Measurements from ENCODE around the gene DRICH1. TPM values are rescaled to one million over a fixed set of nuclear protein-coding genes. Genes with fewer than 3 reads are reported as not detected.
"Not testable (repeated sequence)": the region's sequence is repeated elsewhere in the genome, so short reads cannot be mapped to it uniquely, and the experiment has no call there.

DRICH1 gene
- total RNA-seq, 8 experiments from 2014 or later, result 0.11 to 0.94 (median 0.36) TPM; not detected in 3

DNA sequence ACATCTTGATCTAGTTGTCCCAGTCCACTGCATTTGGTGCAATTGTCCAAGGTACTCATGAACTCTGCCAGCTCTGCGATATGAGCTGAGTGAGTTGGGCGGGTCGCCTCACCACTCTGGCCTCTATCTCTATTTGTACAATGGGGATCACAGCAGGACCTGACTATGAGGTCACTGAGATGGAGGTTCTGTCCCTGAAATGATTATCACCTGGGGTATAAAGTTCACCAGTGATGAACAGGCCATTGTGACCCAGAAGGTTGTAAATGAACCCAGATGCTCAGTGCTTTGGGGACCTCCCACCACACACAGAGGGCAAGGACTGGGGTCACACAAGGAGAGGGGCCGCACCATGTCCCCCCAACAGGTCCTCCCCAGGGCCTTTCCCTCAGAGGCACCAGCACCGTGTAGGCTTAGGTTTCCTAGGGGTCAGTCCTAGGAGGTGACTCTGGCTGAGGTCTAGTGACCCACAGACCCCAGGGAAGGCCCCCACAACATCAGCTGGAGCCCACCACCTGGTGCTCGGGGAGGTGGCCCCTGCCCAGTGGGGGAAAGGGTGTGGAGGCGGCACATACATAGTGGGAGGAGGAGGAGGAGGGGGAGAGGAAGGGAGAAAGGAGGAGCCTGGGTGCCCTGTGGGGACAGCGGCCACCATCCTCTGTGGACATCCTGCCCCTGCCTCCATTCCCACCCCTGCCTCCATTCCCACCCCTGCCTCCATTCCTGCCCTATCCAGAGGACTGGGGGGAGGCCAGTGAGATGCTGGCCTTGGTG lies 27.0 kb downstream of the DRICH1 start:
- no peak for ATAC-seq (replicated peaks in 6 of 8)

DNA sequence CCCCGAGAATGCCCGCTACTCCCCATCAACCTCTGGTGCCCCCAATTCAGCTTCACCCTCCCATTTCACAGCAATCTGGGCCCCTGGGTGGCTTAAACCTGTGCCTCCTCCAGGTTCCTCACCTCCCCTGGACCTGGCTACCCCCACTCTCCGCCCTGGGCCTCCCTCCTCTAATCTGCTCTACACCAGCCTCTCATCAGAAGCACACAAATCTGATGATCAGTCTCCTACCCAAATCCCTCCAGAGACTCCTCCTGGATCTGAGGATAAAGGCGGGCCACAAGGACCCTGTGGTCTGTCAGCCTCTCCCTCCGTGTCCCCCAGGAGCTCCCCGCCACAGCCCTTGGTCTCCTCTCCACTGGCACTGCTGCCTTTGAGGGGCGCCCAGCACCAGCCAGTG lies 28.9 kb downstream of the DRICH1 start:
- ATAC-seq (replicated peaks in 6 of 8), result no peak
- Histone ChIP-seq H3K4me3 (no peak overlapping the region), H3K27ac (no peak overlapping the region), H3K4me1 (replicated peaks in 1 of 2) (peaks cover 0 to 2% of the 10 kb centered on the region in 2 donors)
- in situ Hi-C loops (cut with MboI; ENCODE audit: low pct_unique_long_range_greater_than_20kb in 2 of 9, low sequenced_read_pairs in 9 of 9, unreplicated experiment in 9 of 9), result no loop called here
- WGBS, 10 experiments, result 80% methylated on average over 1 of the region's 7 CpGs; no CpG with 5 or more reads in 9 of the 10 experiments

More for the DNA sequence above, 27.0 kb downstream of the DRICH1 start:
- Histone ChIP-seq H3K4me3 (no peak overlapping the region), H3K27ac (no peak overlapping the region), H3K4me1 (replicated peaks in 1 of 2) (peaks cover 6 to 8% of the 10 kb centered on the region in 2 donors)
- in situ Hi-C loops (cut with MboI; ENCODE audit: low pct_unique_long_range_greater_than_20kb in 2 of 9, low sequenced_read_pairs in 9 of 9, unreplicated experiment in 9 of 9), result no loop called here
- 24 to 100% (median 80%) methylated on average over 1 to 4 of the region's 8 CpGs; no CpG with 5 or more reads in 4 of the 10 experiments for WGBS, 10 experiments

DNA sequence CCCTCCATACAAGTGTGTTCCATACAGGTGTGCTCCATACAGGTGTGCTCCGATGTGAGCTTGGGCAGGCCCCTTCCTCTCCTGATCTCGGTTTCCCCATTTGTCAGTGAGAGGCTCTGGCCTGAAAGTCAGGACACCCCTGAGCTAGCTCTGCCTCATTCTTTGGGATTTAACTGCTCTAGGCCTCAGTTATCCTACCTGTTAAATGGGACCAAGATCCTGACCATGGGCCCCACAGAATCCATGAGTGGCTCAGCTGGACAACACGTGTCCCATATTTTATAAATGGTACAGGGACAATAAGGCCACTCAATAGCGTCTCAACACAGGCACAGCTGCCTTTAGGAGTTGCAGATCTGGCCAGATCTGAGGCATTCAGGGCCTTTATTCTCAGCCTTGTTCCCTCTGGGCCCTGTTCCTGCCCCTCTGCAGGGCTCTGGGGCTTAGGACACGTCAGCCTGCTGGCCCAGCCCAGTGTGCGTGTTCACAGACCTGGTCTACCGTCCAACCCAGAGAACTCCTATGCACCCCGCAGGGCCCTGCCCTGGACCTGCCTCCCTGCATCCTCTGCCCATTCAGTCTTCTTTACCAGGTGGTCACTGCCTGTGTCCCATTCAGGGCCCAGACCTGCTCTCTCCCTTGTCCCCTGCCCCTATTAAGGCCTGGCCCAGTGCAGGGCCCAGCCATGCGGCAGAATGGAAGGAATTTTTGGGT lies 33.2 kb downstream of the DRICH1 start:
- H3K4me3 ChIP-seq, result no peak overlapping the region
- H3K4me1 ChIP-seq (replicated peaks in 1 of 2), result peaks cover 0 to 3% of the 10 kb centered on the region in 2 donors
- WGBS, 10 experiments, result 47 to 100% (median 90%) methylated on average over 1 to 3 of the region's 9 CpGs; no CpG with 5 or more reads in 4 of the 10 experiments
- ATAC-seq (replicated peaks in 6 of 8), result no peak
- in situ Hi-C loops (cut with MboI; ENCODE audit: low pct_unique_long_range_greater_than_20kb in 2 of 9, low sequenced_read_pairs in 9 of 9, unreplicated experiment in 9 of 9), result no loop called here
- no peak overlapping the region for H3K27ac ChIP-seq

DNA sequence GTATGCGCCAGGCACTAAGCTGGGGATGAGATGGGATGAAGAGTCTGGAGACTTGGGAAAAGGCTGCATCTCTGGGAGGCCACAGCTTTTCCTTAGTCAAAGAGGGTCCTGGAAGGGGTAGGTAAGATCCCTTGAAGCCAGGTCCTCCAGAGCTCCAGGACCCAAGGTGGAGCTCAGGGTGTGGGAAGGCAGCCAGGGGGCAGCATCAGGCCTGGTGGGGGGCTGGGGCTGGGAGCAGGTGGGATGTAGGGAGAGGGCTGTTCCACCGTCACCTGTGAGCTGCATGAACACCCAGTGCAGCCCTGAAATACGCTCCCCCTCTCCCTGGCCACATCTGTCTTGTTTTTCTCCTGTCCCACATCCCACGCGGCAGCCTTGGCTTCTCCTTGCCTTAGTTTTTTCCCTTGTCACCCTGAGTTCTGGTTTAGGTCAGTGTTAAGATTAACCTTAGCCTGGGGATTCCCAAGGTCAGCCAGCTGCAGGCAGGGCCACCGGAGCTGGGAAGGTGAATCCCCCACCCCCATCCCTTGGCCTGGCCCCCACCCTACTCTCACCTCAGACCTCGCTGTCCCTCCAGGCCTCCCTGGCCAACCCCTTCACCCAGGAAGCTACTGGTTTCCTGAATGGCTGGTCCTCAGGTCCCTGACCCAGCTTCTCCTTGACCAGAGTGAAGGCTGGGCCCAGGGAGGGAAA lies 34.4 kb downstream of the DRICH1 start:
- no CpG with 5 or more reads among the region's 7 CpGs for WGBS, 10 experiments
- H3K27ac ChIP-seq; H3K4me1 ChIP-seq (replicated peaks in 1 of 2); in situ Hi-C loops (cut with MboI; ENCODE audit: low pct_unique_long_range_greater_than_20kb in 2 of 9, low sequenced_read_pairs in 9 of 9, unreplicated experiment in 9 of 9); H3K4me3 ChIP-seq: not testable (repeated sequence)
- peak in 5 of 8 experiments; percentile 63 to 79 (median 73) for ATAC-seq (replicated peaks in 6 of 8)

DNA sequence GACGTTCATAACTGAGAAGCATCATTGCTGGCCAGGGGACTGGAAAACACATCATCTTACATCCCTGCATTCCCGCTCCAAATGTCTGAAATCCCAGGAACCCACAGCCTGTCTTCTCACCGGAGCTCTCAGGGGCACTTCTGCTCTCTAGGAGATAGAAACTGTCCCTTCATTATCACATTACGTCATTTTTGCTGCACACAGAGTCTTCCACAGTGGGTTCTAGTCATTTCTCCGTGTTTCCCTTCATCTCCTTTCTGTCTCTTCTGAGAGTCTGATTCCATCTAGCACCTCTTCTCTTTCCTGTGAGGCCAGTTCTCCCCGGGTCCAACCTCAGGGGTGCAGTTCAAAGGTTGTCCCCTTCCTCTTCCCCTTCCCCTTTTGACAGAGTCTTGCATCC lies 36.2 kb downstream of the DRICH1 start:
- in situ Hi-C loops (cut with MboI; ENCODE audit: low pct_unique_long_range_greater_than_20kb in 2 of 9, low sequenced_read_pairs in 9 of 9, unreplicated experiment in 9 of 9); H3K4me3 ChIP-seq; H3K4me1 ChIP-seq (replicated peaks in 1 of 2); H3K27ac ChIP-seq; ATAC-seq (replicated peaks in 6 of 8): not testable (repeated sequence)
- 0 to 100% (median 67%) methylated on average over 1 to 3 of the region's 6 CpGs; no CpG with 5 or more reads in 1 of the 10 experiments for WGBS, 10 experiments

DNA sequence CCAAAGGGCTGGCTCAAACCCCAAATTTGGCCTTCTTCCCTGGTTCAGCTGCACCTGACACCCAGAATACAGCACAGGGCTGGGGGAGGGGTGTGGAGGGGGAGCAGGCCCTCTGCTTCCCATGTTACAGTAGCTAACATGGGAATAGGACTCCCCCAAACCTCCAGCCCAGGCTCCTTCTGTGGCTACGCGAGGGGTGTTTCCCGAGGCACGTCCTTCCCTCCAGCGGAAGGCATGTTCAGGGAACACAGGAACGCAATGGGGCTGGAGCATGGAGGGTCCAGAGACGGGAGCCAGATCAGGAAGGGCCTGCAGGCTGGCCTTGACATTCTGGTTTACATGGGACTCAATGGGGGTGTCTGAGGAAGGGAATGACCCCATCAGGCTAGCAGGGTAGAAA lies 40.3 kb downstream of the DRICH1 start:
- peaks cover 0 to 14% of the 10 kb centered on the region in 2 donors for H3K4me1 ChIP-seq (replicated peaks in 1 of 2)
- ATAC-seq (replicated peaks in 6 of 8), result no peak
- no peak overlapping the region for H3K4me3 ChIP-seq
- no peak overlapping the region for H3K27ac ChIP-seq
- in situ Hi-C loops (cut with MboI; ENCODE audit: low pct_unique_long_range_greater_than_20kb in 2 of 9, low sequenced_read_pairs in 9 of 9, unreplicated experiment in 9 of 9), result no loop called here
- WGBS, 10 experiments, result 55 to 100% (median 86%) methylated on average over 2 to 6 of the region's 7 CpGs; no CpG with 5 or more reads in 5 of the 10 experiments

DNA sequence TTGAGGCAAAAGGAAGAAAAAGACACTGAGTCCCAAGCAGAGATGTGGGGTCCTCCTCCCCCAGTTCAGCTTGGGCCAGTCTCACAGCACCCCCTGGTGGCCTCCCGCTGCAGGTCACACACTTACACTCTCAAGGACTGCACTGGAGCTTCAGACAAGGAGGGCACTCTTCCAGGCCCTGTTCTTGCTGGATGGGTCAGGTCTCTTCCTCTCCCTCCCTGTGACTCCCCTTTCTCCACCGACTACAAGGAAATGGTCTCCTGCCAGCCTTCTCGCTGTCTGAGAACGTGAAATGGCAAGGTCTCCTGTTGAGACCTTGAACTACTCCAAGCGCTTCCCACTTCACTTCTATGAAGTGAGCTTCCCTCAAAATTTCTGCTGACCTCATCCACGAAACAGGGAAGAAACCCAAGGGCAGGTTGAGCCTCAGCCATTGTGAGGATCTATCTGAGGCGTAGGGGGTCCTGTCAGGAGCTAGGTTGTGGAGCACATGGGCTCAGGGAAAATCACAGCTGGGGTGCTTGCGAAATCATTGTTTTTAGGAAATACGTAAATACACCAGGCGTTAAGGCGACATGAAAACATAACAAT lies 40.8 kb downstream of the DRICH1 start:
- Histone ChIP-seq H3K4me1 (replicated peaks in 1 of 2) (peaks cover 0 to 11% of the 10 kb centered on the region in 2 donors), H3K4me3 (no peak overlapping the region), H3K27ac (no peak overlapping the region)
- in situ Hi-C loops (cut with MboI; ENCODE audit: low pct_unique_long_range_greater_than_20kb in 2 of 9, low sequenced_read_pairs in 9 of 9, unreplicated experiment in 9 of 9), result no loop called here
- ATAC-seq (replicated peaks in 6 of 8), result peak; percentile 75 to 95 (median 90)
- 32 to 100% (median 64%) methylated on average over 1 to 10 of the region's 11 CpGs; no CpG with 5 or more reads in 1 of the 10 experiments for WGBS, 10 experiments

DNA sequence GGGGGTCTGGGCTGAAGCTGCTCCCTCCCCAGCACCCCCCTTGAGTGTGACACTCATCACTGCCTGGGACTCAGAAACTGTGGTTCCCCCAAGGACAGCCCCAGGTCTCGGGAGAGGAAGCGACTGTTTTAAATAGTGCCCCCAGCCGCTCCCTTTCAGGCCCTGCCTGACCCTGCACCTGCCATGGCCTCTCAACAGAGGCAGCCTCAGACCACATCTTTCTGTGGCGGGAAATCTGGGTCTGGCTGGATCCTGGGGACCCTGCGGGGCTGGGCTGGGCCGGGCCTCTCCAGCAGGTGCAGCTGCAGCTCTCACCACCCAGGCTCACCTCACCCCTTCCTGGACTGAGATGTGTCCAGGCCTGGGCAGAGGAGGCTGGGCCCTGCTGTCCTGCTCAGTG lies 48.3 kb downstream of the DRICH1 start:
- peaks cover 9 to 10% of the 10 kb centered on the region in 2 donors for H3K4me1 ChIP-seq (replicated peaks in 1 of 2)
- 45% methylated on average over 2 of the region's 6 CpGs; no CpG with 5 or more reads in 9 of the 10 experiments for WGBS, 10 experiments
- in situ Hi-C loops (cut with MboI; ENCODE audit: low pct_unique_long_range_greater_than_20kb in 2 of 9, low sequenced_read_pairs in 9 of 9, unreplicated experiment in 9 of 9), result no loop called here
- peak in 3 of 8 experiments; percentile 46 to 77 (median 76) for ATAC-seq (replicated peaks in 6 of 8)
- H3K4me3 ChIP-seq, result no peak overlapping the region
- H3K27ac ChIP-seq, result no peak overlapping the region

DNA sequence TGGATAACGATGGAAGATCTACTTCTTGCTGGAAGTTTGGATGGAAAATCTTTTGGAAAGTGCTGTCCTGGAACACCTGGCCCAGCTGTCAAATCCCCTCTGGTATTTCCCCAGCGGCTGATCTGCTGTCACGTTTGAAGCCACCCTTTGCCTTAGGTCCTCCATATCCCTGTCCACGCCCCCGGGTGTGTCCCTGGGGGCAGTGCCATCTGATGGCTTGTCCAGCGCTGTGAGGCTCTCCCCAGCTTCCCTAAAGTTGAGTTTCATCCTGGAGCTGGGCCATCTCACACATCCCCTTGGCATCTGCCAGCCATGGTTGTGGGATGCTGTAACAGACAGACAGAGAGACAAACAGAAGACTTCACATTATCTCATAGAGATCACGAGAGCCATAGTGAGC lies 49.0 kb downstream of the DRICH1 start:
- H3K27ac ChIP-seq, result no peak overlapping the region
- ATAC-seq (replicated peaks in 6 of 8), result no peak
- no peak overlapping the region for H3K4me3 ChIP-seq
- H3K4me1 ChIP-seq (replicated peaks in 1 of 2), result peaks cover 9 to 10% of the 10 kb centered on the region in 2 donors
- 0 to 96% (median 65%) methylated on average over 1 to 7 of the region's 7 CpGs; no CpG with 5 or more reads in 3 of the 10 experiments for WGBS, 10 experiments
- in situ Hi-C loops (cut with MboI; ENCODE audit: low pct_unique_long_range_greater_than_20kb in 2 of 9, low sequenced_read_pairs in 9 of 9, unreplicated experiment in 9 of 9), result no loop called here

DNA sequence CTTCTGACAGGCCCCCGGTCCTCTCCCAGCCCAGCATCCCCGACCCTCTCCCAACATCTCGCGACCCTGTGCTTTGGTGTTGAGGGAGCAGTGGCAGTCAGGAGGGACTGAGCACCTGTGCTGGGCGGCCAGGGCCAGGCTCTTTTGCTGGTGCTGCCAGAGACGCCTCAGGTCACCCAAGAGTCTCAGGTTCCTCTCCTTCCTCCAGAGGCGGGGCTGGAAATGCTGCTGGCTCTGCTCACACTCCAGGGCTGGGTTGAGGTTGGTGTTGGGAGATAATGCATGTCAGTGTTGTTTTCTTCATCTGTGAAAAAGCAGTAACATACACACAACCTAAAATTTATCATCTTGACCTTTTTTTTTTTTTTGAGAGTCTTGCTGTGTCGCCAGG lies 50.9 kb downstream of the DRICH1 start:
- WGBS, 10 experiments, result 43 to 100% (median 65%) methylated on average over 1 to 6 of the region's 8 CpGs; no CpG with 5 or more reads in 4 of the 10 experiments
- Histone ChIP-seq H3K4me3 (no peak overlapping the region), H3K4me1 (replicated peaks in 1 of 2) (peaks cover 9 to 10% of the 10 kb centered on the region in 2 donors), H3K27ac (no peak overlapping the region)
- no peak for ATAC-seq (replicated peaks in 6 of 8)
- in situ Hi-C loops (cut with MboI; ENCODE audit: low pct_unique_long_range_greater_than_20kb in 2 of 9, low sequenced_read_pairs in 9 of 9, unreplicated experiment in 9 of 9), result no loop called here

DNA sequence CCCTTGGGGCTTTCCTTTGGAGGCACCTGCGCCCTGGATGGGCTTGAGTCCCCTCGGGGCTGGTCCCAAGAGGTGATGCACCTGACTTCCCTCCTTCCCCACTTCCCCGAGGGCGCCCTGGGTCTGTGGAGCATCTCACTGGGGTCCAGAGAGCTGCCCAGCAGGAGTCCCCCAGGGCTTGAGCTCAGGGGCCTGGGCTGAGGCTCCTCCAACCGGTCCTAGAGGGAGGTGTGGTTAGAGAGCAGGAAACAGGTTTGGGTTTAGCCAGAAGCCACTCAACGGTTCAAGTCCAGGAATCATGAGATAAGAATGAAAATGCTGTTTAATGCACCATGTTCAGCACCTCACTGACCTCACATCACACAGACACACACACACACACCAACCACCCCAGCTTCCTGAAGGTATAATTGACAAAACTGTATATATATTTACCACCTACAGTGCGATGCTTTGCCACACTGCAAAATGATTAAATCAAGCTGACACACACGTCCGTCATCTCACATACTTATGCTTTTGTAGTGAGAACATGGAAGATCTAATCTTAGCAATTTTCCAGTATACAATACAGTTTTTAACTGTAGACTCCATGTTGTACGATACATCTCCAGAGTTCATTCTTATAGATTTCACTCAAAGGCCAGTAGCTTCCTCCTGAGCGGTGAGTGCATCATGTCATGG lies 51.4 kb downstream of the DRICH1 start:
- Histone ChIP-seq H3K4me1 (replicated peaks in 1 of 2) (peaks cover 9 to 10% of the 10 kb centered on the region in 2 donors), H3K4me3 (no peak overlapping the region), H3K27ac (no peak overlapping the region)
- WGBS, 10 experiments, result 20 to 100% (median 75%) methylated on average over 1 to 4 of the region's 11 CpGs; no CpG with 5 or more reads in 2 of the 10 experiments
- no peak for ATAC-seq (replicated peaks in 6 of 8)
- in situ Hi-C loops (cut with MboI; ENCODE audit: low pct_unique_long_range_greater_than_20kb in 2 of 9, low sequenced_read_pairs in 9 of 9, unreplicated experiment in 9 of 9), result no loop called here

DNA sequence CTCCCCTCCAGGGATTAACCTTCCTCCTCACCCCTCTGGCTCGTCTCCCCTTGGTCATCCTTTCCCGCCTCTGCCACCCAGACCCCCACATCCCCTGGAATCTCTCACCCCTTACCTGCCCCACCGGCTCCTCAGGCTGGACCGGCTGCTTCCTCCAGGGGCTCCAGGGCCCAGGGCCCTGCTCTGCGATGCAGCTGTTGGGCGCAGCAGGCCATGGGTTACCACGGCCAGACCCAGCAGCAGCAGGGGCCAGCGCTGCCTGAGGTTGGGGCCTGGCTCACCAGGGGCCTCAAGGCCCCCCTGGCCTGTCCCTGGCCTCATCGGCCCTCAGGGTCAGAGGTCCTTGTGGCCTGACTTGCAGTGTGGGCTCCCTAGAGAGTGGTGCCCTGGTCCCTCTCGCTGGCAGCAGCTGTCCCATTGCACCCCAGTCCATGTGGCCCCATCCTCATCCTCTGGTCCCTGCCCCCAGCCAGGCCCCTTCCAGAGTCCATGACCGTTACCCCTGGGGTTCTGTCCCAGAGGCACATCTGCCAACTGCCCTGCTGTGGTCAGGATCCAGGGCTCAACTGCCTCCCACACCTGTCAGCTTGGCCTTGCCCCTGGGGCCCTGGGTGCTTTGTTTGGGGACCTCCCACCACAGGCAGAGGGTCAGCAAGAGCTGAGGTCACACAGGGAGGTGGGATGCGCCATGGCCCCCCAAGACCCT lies 52.1 kb downstream of the DRICH1 start, which contains the start of gene IGLL1:
TSS of gene IGLL1 (minus strand) at position 421 of the 706 bp plus-strand sequence. CDS start at position 321, 100 bp downstream.
- Histone ChIP-seq H3K4me3 (no peak within 1 kb of the TSS), H3K4me1 (replicated peaks in 1 of 2) (peaks cover 9 to 10% of the 10 kb centered on the region in 2 donors), H3K27ac (no peak within 1 kb of the TSS)
- peak in 1 of 8 experiments; percentile 18 for ATAC-seq (replicated peaks in 6 of 8)
- in situ Hi-C loops (cut with MboI; ENCODE audit: low pct_unique_long_range_greater_than_20kb in 2 of 9, low sequenced_read_pairs in 9 of 9, unreplicated experiment in 9 of 9), result no loop called here
- 20 to 83% methylated on average over 1 to 2 of the region's 12 CpGs; no CpG with 5 or more reads in 8 of the 10 experiments for WGBS, 10 experiments
